ENCODE measurements around the gene RCVRN. TPM values are rescaled to one million over a fixed set of nuclear protein-coding genes. Genes with fewer than 3 reads are reported as not detected.

The RCVRN gene
- total RNA-seq, 1 experiment from 2014 or later: not detected

DNA sequence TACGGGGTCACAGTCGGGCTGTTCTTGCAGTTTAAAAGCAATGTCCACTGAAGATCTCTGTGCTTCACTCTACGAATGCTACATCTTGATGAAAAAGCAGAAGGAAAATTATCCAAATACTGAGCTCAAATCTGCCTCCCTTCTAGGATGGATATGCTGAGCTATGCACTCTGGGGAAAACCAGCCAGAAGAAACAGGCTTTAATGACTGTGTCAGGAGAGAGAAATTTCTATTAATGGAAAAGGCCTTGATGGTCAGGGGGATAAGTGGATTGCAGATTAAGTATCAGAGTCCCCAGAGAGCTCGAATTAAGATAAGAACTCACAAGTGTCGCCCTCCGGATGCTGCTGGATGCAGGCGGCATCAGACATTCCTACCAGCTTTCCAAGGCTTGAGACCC, 39.6 kb upstream of the RCVRN start:
- Histone ChIP-seq H3K27me3 (ENCODE audit: control insufficient read depth, insufficient read depth, low read length) (peaks cover 3% of the 10 kb centered on the region; the same call in 1 of the 2 replicates), H3K4me3 (ENCODE audit: low read depth in 2 of 2, low read length in 2 of 2) (no peak overlapping the region), H3K9me3 (ENCODE audit: control insufficient read depth, insufficient read depth, low read depth, low read length) (no peaks in the 10 kb centered on the region), H3K4me1 (ENCODE audit: control insufficient read depth, insufficient read depth, low read length) (no peaks in the 10 kb centered on the region), H3K27ac (ENCODE audit: low read length) (no peak overlapping the region), H3K36me3 (ENCODE audit: control insufficient read depth, insufficient read depth, low read length) (no peaks in the 10 kb centered on the region)
- ChIA-PET POLR2A (no interaction called here), CTCF (no interaction called here)
- DNase-seq (ENCODE audit: low read depth, low spot score) (no peak), ATAC-seq (no peak)
- no peak for TF ChIP-seq SIN3A (IDR thresholded peaks at IDR 0.05; ENCODE audit: borderline replicate concordance, insufficient read depth, low read depth, low read length)
- TF ChIP-seq REST (IDR thresholded peaks at IDR 0.05; ENCODE audit: insufficient read depth in 1 of 2, low read depth in 2 of 2, low read length in 1 of 2): no peak
- no peak for TF ChIP-seq TCF7L2 (IDR thresholded peaks at IDR 0.05; ENCODE audit: low read depth, low read length)
- no peak for TF ChIP-seq POLR2AphosphoS5 (IDR thresholded peaks at IDR 0.05; ENCODE audit: low read depth, low read length)
- TF ChIP-seq, protein P1, sequence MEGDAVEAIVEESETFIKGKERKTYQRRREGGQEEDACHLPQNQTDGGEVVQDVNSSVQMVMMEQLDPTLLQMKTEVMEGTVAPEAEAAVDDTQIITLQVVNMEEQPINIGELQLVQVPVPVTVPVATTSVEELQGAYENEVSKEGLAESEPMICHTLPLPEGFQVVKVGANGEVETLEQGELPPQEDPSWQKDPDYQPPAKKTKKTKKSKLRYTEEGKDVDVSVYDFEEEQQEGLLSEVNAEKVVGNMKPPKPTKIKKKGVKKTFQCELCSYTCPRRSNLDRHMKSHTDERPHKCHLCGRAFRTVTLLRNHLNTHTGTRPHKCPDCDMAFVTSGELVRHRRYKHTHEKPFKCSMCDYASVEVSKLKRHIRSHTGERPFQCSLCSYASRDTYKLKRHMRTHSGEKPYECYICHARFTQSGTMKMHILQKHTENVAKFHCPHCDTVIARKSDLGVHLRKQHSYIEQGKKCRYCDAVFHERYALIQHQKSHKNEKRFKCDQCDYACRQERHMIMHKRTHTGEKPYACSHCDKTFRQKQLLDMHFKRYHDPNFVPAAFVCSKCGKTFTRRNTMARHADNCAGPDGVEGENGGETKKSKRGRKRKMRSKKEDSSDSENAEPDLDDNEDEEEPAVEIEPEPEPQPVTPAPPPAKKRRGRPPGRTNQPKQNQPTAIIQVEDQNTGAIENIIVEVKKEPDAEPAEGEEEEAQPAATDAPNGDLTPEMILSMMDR (IDR thresholded peaks at IDR 0.05): no peak
- BruUV-seq (replicated peaks): no TSS peak
- in situ Hi-C loops (cut with HindIII; ENCODE audit: low pct_unique_long_range_greater_than_20kb, low sequenced_read_pairs): no loop called here
- intact Hi-C loops (cut with micrococcal nuclease; ENCODE audit: unreplicated experiment): no loop called here

- Histone ChIP-seq H3K4me1 (ENCODE audit: control insufficient read depth, insufficient read depth, low read length) (no peaks in the 10 kb centered on the region), H3K9me3 (ENCODE audit: control insufficient read depth, insufficient read depth, low read depth, low read length) (no peaks in the 10 kb centered on the region), H3K36me3 (ENCODE audit: control insufficient read depth, insufficient read depth, low read length) (no peaks in the 10 kb centered on the region), H3K27ac (ENCODE audit: low read length) (no peak overlapping the region), H3K27me3 (ENCODE audit: control insufficient read depth, insufficient read depth, low read length) (peaks cover 3% of the 10 kb centered on the region; the same call in 1 of the 2 replicates), H3K4me3 (ENCODE audit: low read depth in 2 of 2, low read length in 2 of 2) (no peak overlapping the region)
- intact Hi-C loops (cut with micrococcal nuclease; ENCODE audit: unreplicated experiment) (no loop called here), in situ Hi-C loops (cut with HindIII; ENCODE audit: low pct_unique_long_range_greater_than_20kb, low sequenced_read_pairs) (no loop called here)
- DNase-seq (ENCODE audit: low read depth, low spot score) (no peak), ATAC-seq (no peak)
- TF ChIP-seq, protein P1 (IDR thresholded peaks at IDR 0.05): no peak
- no peak for TF ChIP-seq SIN3A (IDR thresholded peaks at IDR 0.05; ENCODE audit: borderline replicate concordance, insufficient read depth, low read depth, low read length)
- no peak for TF ChIP-seq REST (IDR thresholded peaks at IDR 0.05; ENCODE audit: insufficient read depth in 1 of 2, low read depth in 2 of 2, low read length in 1 of 2)
- TF ChIP-seq POLR2AphosphoS5 (IDR thresholded peaks at IDR 0.05; ENCODE audit: low read depth, low read length): no peak
- no peak for TF ChIP-seq TCF7L2 (IDR thresholded peaks at IDR 0.05; ENCODE audit: low read depth, low read length)
- ChIA-PET POLR2A (no interaction called here), CTCF (no interaction called here)
- BruUV-seq (replicated peaks): no TSS peak
Observed at GRCh38 chr17:9943343-9943742, 38.3 kb upstream of the RCVRN start.

All from Panc1 (cell line).